Activated CD4-positive, alpha-beta T cell treated with anti-CD3 and anti-CD28 coated beads, Interleukin-2, Interleukin-6, amounts not matched to agents 100 ng/mL and 50 ng/mL, durations not matched to agents 16 hours and 8 hours (primary cell): ENCODE data around the gene MEP1A.
"Not testable (repeated sequence)": the region's sequence is repeated elsewhere in the genome, so short reads cannot be mapped to it uniquely, and the experiment has no call there.

ENCODE experiments used
- DNase-seq: peaks from one replicate; pipeline ENCODE4 v3.0.0-alpha.2; 2020

Gene MEP1A

GRCh38 chr6:46834257-46834916 lies 41.2 kb downstream of the MEP1A start:
- DNase-seq: not testable (repeated sequence)

GRCh38 chr6:46834991-46835390 lies 41.8 kb downstream of the MEP1A start:
- not testable (repeated sequence) for DNase-seq

- DNase-seq: no peak
Observed at GRCh38 chr6:46838033-46838432, 44.8 kb downstream of the MEP1A start.

GRCh38 chr6:46842252-46842846 lies 49.2 kb downstream of the MEP1A start:
- not testable (repeated sequence) for DNase-seq

- no peak for DNase-seq
Observed at GRCh38 chr6:46845126-46845525, 51.9 kb downstream of the MEP1A start.

- peak; percentile 76 for DNase-seq
Observed at GRCh38 chr6:46848684-46849360, 55.6 kb downstream of the MEP1A start.

- no peak for DNase-seq
Observed at GRCh38 chr6:46849361-46849690, 56.1 kb downstream of the MEP1A start.

GRCh38 chr6:46850792-46851191 lies 57.6 kb downstream of the MEP1A start:
- no peak for DNase-seq

- DNase-seq: not testable (repeated sequence)
Observed at GRCh38 chr6:46851576-46851975, 58.4 kb downstream of the MEP1A start.

GRCh38 chr6:46855966-46856365 lies 62.8 kb downstream of the MEP1A start:
- peak; percentile 42 for DNase-seq

GRCh38 chr6:46862381-46862780 lies 69.2 kb downstream of the MEP1A start:
- DNase-seq: no peak

GRCh38 chr6:46863791-46864190 lies 70.6 kb downstream of the MEP1A start:
- DNase-seq: no peak

- no peak for DNase-seq
Observed at GRCh38 chr6:46865221-46865620, 72.0 kb downstream of the MEP1A start.

- no peak for DNase-seq
Observed at GRCh38 chr6:46867411-46867810, 74.2 kb downstream of the MEP1A start.

GRCh38 chr6:46876126-46876525 lies 82.9 kb downstream of the MEP1A start:
- no peak for DNase-seq

GRCh38 chr6:46879003-46879402 lies 85.8 kb downstream of the MEP1A start:
- DNase-seq: no peak

GRCh38 chr6:46882645-46883044 lies 89.5 kb downstream of the MEP1A start:
- no peak for DNase-seq

GRCh38 chr6:46888031-46888430 lies 94.8 kb downstream of the MEP1A start:
- no peak for DNase-seq

GRCh38 chr6:46888578-46888977 lies 95.4 kb downstream of the MEP1A start:
- no peak for DNase-seq
